SK-N-MC (cell line): ENCODE results near the gene FBXW11.

Source experiments
- EZH2 ChIP-seq: fragments of 200-600 bp; sonication (generic); IDR thresholded peaks from one replicate; pipeline ENCODE4 v1.6.1; 2017; ENCODE audit warnings: antibody characterized with exemption
- FOXP2 ChIP-seq: optimal IDR thresholded peaks from 2 replicates; pipeline ENCODE3; 2011; ENCODE audit warnings: mild to moderate bottlenecking, moderate library complexity; ENCODE audit not compliant: insufficient read depth; ENCODE audit errors: extremely low read length, control extremely low read depth
- POLR2AphosphoS5 ChIP-seq: IDR thresholded peaks from 2 replicates; pipeline ENCODE4 v1.6.1; 2012; ENCODE audit warnings: mild to moderate bottlenecking, low read depth, low read length, borderline replicate concordance

- TF ChIP-seq EZH2 (no peak), POLR2AphosphoS5 (no peak), FOXP2 (no peak)
These were observed 16.3 kb downstream of the FBXW11 start for GRCh38 chr5:171989946-171990712.
